ENCODE data around the gene PRR16.

The PRR16 gene

GRCh38 chr5:120516805-120517204, 52.7 kb downstream of the PRR16 start:
- no peak for DNase-seq (ENCODE audit: low spot score)

- DNase-seq (ENCODE audit: low spot score): no peak
Observed at GRCh38 chr5:120517607-120518252, 53.6 kb downstream of the PRR16 start.

GRCh38 chr5:120518581-120518980, 54.5 kb downstream of the PRR16 start:
- DNase-seq (ENCODE audit: low spot score): no peak

- DNase-seq (ENCODE audit: low spot score): no peak
Observed at GRCh38 chr5:120527251-120527650, 63.2 kb downstream of the PRR16 start.

- DNase-seq (ENCODE audit: low spot score): no peak
Observed at GRCh38 chr5:120528609-120529008, 64.5 kb downstream of the PRR16 start.

- DNase-seq (ENCODE audit: low spot score): no peak
Observed at GRCh38 chr5:120529386-120529785, 65.3 kb downstream of the PRR16 start.

- DNase-seq (ENCODE audit: low spot score): no peak
Observed at GRCh38 chr5:120531215-120531614, 67.1 kb downstream of the PRR16 start.

GRCh38 chr5:120532835-120533234, 68.7 kb downstream of the PRR16 start:
- DNase-seq (ENCODE audit: low spot score): no peak

GRCh38 chr5:120533581-120533980, 69.5 kb downstream of the PRR16 start:
- DNase-seq (ENCODE audit: low spot score): no peak

- DNase-seq (ENCODE audit: low spot score): no peak
Observed at GRCh38 chr5:120535900-120536299, 71.8 kb downstream of the PRR16 start.

GRCh38 chr5:120538149-120538548, 74.0 kb downstream of the PRR16 start:
- no peak for DNase-seq (ENCODE audit: low spot score)

- DNase-seq (ENCODE audit: low spot score): no peak
Observed at GRCh38 chr5:120538644-120539043, 74.5 kb downstream of the PRR16 start.

GRCh38 chr5:120539471-120539870, 75.4 kb downstream of the PRR16 start:
- DNase-seq (ENCODE audit: low spot score): no peak

- no peak for DNase-seq (ENCODE audit: low spot score)
Observed at GRCh38 chr5:120540097-120540496, 76.0 kb downstream of the PRR16 start.

- no peak for DNase-seq (ENCODE audit: low spot score)
Observed at GRCh38 chr5:120544043-120544442, 79.9 kb downstream of the PRR16 start.

GRCh38 chr5:120545007-120545406, 80.9 kb downstream of the PRR16 start:
- no peak for DNase-seq (ENCODE audit: low spot score)

GRCh38 chr5:120545951-120546350, 81.9 kb downstream of the PRR16 start:
- DNase-seq (ENCODE audit: low spot score): no peak

GRCh38 chr5:120546922-120547321, 82.8 kb downstream of the PRR16 start:
- no peak for DNase-seq (ENCODE audit: low spot score)

GRCh38 chr5:120550358-120550757, 86.3 kb downstream of the PRR16 start:
- DNase-seq (ENCODE audit: low spot score): no peak

GRCh38 chr5:120552638-120553037, 88.5 kb downstream of the PRR16 start:
- DNase-seq (ENCODE audit: low spot score): no peak

GRCh38 chr5:120555345-120555744, 91.2 kb downstream of the PRR16 start:
- no peak for DNase-seq (ENCODE audit: low spot score)

GRCh38 chr5:120564013-120564412, 99.9 kb downstream of the PRR16 start:
- no peak for DNase-seq (ENCODE audit: low spot score)

- no peak for DNase-seq (ENCODE audit: low spot score)
Observed at GRCh38 chr5:120567066-120567465, 103.0 kb downstream of the PRR16 start.

- no peak for DNase-seq (ENCODE audit: low spot score)
Observed at GRCh38 chr5:120567921-120568320, 103.8 kb downstream of the PRR16 start.

- no peak for DNase-seq (ENCODE audit: low spot score)
Observed at GRCh38 chr5:120568711-120569110, 104.6 kb downstream of the PRR16 start.
